Uterus (tissue), 2 donors: ENCODE results near the gene TUBB2A.

Experiments used
- POLR2A ChIP-seq, 2 donors: fragments of 450-650 bp; IDR thresholded peaks; one replicate each; pipeline ENCODE4 v1.6.1; 2016; ENCODE audit warnings: antibody characterized with exemption in 2 of 2, mild to moderate bottlenecking in 1 of 2, moderate library complexity in 1 of 2
- TF ChIP-seq, protein P1 (sequence below), 4 experiments: fragments of 200-600 bp in 2 of 4; fragments of 450-650 bp in 2 of 4; sonication (generic) in 2 of 4; IDR thresholded peaks; one replicate each; pipeline ENCODE4 v1.5.1; 2016 to 2019; ENCODE audit warnings: antibody characterized with exemption in 4 of 4, mild to moderate bottlenecking in 2 of 4, moderate library complexity in 1 of 4

DNA sequence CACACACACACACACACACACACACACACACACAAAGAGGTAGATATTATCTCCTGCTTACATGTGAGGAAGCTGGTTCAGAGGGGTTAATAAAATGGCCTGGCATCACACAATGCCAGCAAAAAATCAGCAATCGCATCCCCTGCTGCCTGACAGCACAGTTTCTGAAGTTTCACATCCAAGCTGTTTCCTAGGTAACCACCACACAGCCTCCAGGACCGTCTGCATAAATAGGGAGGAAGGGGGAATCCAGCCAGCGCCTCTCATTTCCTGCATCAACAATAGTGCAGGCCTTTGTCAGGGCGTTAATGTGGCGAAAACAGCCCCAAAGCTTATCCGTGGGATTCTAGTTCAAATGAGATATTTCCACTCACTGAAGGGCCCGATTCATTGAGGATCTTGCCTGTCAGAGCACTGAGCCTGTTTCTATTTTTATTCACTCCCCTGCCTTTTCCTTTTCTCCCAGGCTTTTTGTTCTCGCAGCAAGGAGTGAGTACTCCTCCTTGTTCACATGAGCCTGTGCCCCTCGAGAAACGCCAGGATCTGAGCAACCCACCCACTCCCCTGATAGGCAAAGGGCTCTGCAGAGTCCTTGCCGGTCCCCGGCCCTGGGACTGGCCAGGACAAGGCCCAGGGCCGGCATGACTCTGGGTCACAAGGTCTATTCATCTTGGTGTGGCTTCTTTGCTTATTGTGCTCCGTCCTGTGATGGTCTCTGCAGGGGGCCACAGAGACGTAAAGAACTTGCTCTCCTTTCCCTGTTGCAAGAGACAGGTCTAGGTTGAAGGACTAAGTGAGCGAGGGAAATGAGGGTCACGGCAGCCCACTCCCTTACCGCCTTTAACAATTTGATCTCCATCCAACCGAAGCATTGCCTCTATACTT, 37.4 kb upstream of the TUBB2A start:
- TF ChIP-seq, protein P1, sequence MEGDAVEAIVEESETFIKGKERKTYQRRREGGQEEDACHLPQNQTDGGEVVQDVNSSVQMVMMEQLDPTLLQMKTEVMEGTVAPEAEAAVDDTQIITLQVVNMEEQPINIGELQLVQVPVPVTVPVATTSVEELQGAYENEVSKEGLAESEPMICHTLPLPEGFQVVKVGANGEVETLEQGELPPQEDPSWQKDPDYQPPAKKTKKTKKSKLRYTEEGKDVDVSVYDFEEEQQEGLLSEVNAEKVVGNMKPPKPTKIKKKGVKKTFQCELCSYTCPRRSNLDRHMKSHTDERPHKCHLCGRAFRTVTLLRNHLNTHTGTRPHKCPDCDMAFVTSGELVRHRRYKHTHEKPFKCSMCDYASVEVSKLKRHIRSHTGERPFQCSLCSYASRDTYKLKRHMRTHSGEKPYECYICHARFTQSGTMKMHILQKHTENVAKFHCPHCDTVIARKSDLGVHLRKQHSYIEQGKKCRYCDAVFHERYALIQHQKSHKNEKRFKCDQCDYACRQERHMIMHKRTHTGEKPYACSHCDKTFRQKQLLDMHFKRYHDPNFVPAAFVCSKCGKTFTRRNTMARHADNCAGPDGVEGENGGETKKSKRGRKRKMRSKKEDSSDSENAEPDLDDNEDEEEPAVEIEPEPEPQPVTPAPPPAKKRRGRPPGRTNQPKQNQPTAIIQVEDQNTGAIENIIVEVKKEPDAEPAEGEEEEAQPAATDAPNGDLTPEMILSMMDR (IDR thresholded peaks at IDR 0.05): no peak
- TF ChIP-seq POLR2A (IDR thresholded peaks at IDR 0.05): no peak
